ENCODE results near the gene HYAL1.

GRCh38 chr3:50258029-50258680 is 45.2 kb downstream of the HYAL1 start:
- TF ChIP-seq YY1 (IDR thresholded peaks at IDR 0.05; ENCODE audit: insufficient read depth, insufficient read length) (no peak), ZNF274 (IDR thresholded peaks at IDR 0.05; ENCODE audit: low read depth, low read length) (no peak), SUZ12 (IDR thresholded peaks at IDR 0.05; ENCODE audit: extremely low read depth, insufficient read depth, insufficient read length) (no peak)

Measured in NT2/D1 (cell line).